Activated naive CD4-positive, alpha-beta T cell treated with anti-CD3 and anti-CD28 coated beads, Interleukin-2, amount 10 ng/mL, durations not matched to agents 7 days and 5 days (primary cell): ENCODE results near the gene DOHH.
A peak's percentile ranks its signal among the peaks of the same experiment; 100 is the strongest.

Source experiments
- CTCF ChIA-PET: fragments of 350-600 bp; sonication (Branson Sonifier 250); formaldehyde crosslinking; loops from one replicate; lab custom pipeline; 2021; ENCODE audit warnings: antibody characterized with exemption; lab: Charles Lee
- DNase-seq: peaks from one replicate; pipeline ENCODE4 v3.0.0-alpha.2; 2020
- H3K27ac Mint-ChIP-seq: one replicate; pipeline ENCODE4 v1.8.0; 2021; ENCODE audit warnings: mild to moderate bottlenecking, moderate library complexity, mixed read lengths
- H3K27me3 Mint-ChIP-seq: one replicate; pipeline ENCODE4 v1.8.0; 2021; ENCODE audit warnings: mild to moderate bottlenecking, mixed read lengths
- H3K36me3 Mint-ChIP-seq: one replicate; pipeline ENCODE4 v1.8.0; 2021; ENCODE audit warnings: mixed read lengths
- H3K4me1 Mint-ChIP-seq: one replicate; pipeline ENCODE4 v1.8.0; 2021; ENCODE audit warnings: mixed read lengths
- H3K4me3 Mint-ChIP-seq: one replicate; pipeline ENCODE4 v1.8.0; 2021; ENCODE audit warnings: mild to moderate bottlenecking, moderate library complexity, mixed read lengths
- H3K9me3 Mint-ChIP-seq: one replicate; pipeline ENCODE4 v1.8.0; 2021; ENCODE audit warnings: mixed read lengths

The DOHH gene

GRCh38 chr19:3507371-3508120, 7.1 kb upstream of the DOHH start:
- Mint-ChIP-seq H3K4me1 (peaks cover 45% of the 10 kb centered on the region), H3K27ac (peak overlapping the region; percentile 92), H3K4me3 (peak overlapping the region; percentile 95), H3K9me3 (no peaks in the 10 kb centered on the region), H3K36me3 (peaks cover 36% of the 10 kb centered on the region), H3K27me3 (no peaks in the 10 kb centered on the region)
- peak; percentile 52 for DNase-seq
- CTCF ChIA-PET: no interaction called here

GRCh38 chr19:3506384-3507340, 6.2 kb upstream of the DOHH start:
- DNase-seq: peak; percentile 61
- CTCF ChIA-PET: no interaction called here
- no peaks in the 10 kb centered on the region for H3K27me3 Mint-ChIP-seq

GRCh38 chr19:3505598-3506383, 5.3 kb upstream of the DOHH start, which contains the start of gene FZR1:
Gene FZR1 (plus strand): TSS chr19:3506311. CDS start chr19:3522990, 16,679 bp downstream.
- H3K36me3 Mint-ChIP-seq: peaks cover 31% of the 10 kb centered on the region
- DNase-seq: peak; percentile 99
- H3K9me3 Mint-ChIP-seq: no peaks in the 10 kb centered on the region
- H3K27me3 Mint-ChIP-seq: no peaks in the 10 kb centered on the region
- H3K27ac Mint-ChIP-seq: peak within 1 kb of the TSS; percentile 94
- H3K4me1 Mint-ChIP-seq: peaks cover 48% of the 10 kb centered on the region
- CTCF ChIA-PET: no interaction called here
- peak within 1 kb of the TSS; percentile 95 for H3K4me3 Mint-ChIP-seq

More at GRCh38 chr19:3506384-3507340, 6.2 kb upstream of the DOHH start:
- H3K9me3 Mint-ChIP-seq: no peaks in the 10 kb centered on the region
- peaks cover 33% of the 10 kb centered on the region for H3K36me3 Mint-ChIP-seq
- peaks cover 45% of the 10 kb centered on the region for H3K4me1 Mint-ChIP-seq
- peak overlapping the region; percentile 95 for H3K4me3 Mint-ChIP-seq
- H3K27ac Mint-ChIP-seq: peak overlapping the region; percentile 92

- Mint-ChIP-seq H3K4me1 (peaks cover 48% of the 10 kb centered on the region), H3K27ac (peak overlapping the region; percentile 94), H3K9me3 (no peaks in the 10 kb centered on the region), H3K4me3 (peak overlapping the region; percentile 82), H3K27me3 (no peaks in the 10 kb centered on the region), H3K36me3 (peaks cover 25% of the 10 kb centered on the region)
- CTCF ChIA-PET: interaction anchor here (0.7 to 1.4 kb wide), 2 partner anchors 25 to 635 kb away, joined by 3 to 4 read pairs; no protein-coding TSS in a partner anchor
- DNase-seq: no peak
These were observed 4.3 kb upstream of the DOHH start for GRCh38 chr19:3504735-3505134.

- Mint-ChIP-seq H3K36me3 (peaks cover 16% of the 10 kb centered on the region), H3K27me3 (no peaks in the 10 kb centered on the region), H3K9me3 (no peaks in the 10 kb centered on the region), H3K4me1 (peaks cover 43% of the 10 kb centered on the region), H3K27ac (no peak overlapping the region), H3K4me3 (no peak overlapping the region)
- CTCF ChIA-PET: no interaction called here
- no peak for DNase-seq
These were observed 2.6 kb upstream of the DOHH start for GRCh38 chr19:3503036-3503572.

GRCh38 chr19:3501780-3502179, 1.3 kb upstream of the DOHH start:
- CTCF ChIA-PET: interaction anchor here (1.6 kb wide), 1 partner anchor 32 kb away, joined by 4 read pairs; no protein-coding TSS in a partner anchor

GRCh38 chr19:3499738-3500428, 591 bp downstream of the DOHH start:
- CTCF ChIA-PET: interaction anchor here (1.1 kb wide), 1 partner anchor 14 kb away, joined by 3 read pairs; no protein-coding TSS in a partner anchor
- Mint-ChIP-seq H3K27me3 (no peaks in the 10 kb centered on the region), H3K27ac (peak overlapping the region; percentile 89), H3K4me3 (peak overlapping the region; percentile 85), H3K9me3 (no peaks in the 10 kb centered on the region), H3K36me3 (peaks cover 21% of the 10 kb centered on the region), H3K4me1 (peaks cover 31% of the 10 kb centered on the region)
- no peak for DNase-seq

More at GRCh38 chr19:3501780-3502179, 1.3 kb upstream of the DOHH start:
- Mint-ChIP-seq H3K4me1 (peaks cover 39% of the 10 kb centered on the region), H3K36me3 (peaks cover 15% of the 10 kb centered on the region), H3K4me3 (no peak overlapping the region), H3K9me3 (no peaks in the 10 kb centered on the region), H3K27ac (peak overlapping the region; percentile 19), H3K27me3 (no peaks in the 10 kb centered on the region)
- no peak for DNase-seq

- no peak for DNase-seq
- no peaks in the 10 kb centered on the region for H3K9me3 Mint-ChIP-seq
- CTCF ChIA-PET: no interaction called here
- H3K36me3 Mint-ChIP-seq: peaks cover 21% of the 10 kb centered on the region
- H3K4me3 Mint-ChIP-seq: no peak overlapping the region
- no peaks in the 10 kb centered on the region for H3K27me3 Mint-ChIP-seq
- H3K27ac Mint-ChIP-seq: peak overlapping the region; percentile 20
- peaks cover 36% of the 10 kb centered on the region for H3K4me1 Mint-ChIP-seq
These were observed 2.5 kb downstream of the DOHH start for GRCh38 chr19:3497757-3498520.

- no peaks in the 10 kb centered on the region for H3K27me3 Mint-ChIP-seq
- no peak for DNase-seq
- H3K4me1 Mint-ChIP-seq: peaks cover 39% of the 10 kb centered on the region
- H3K36me3 Mint-ChIP-seq: peaks cover 27% of the 10 kb centered on the region
- CTCF ChIA-PET: interaction anchor here (1.0 kb wide), 1 partner anchor 17 kb away, joined by 3 read pairs; no protein-coding TSS in a partner anchor
- no peak overlapping the region for H3K27ac Mint-ChIP-seq
- no peaks in the 10 kb centered on the region for H3K9me3 Mint-ChIP-seq
- H3K4me3 Mint-ChIP-seq: no peak overlapping the region
These were observed 3.8 kb downstream of the DOHH start for GRCh38 chr19:3496392-3497273.

GRCh38 chr19:3494559-3494958, 5.9 kb downstream of the DOHH start:
- peak; percentile 73 for DNase-seq
- no peaks in the 10 kb centered on the region for H3K9me3 Mint-ChIP-seq
- peak overlapping the region; percentile 81 for H3K27ac Mint-ChIP-seq
- CTCF ChIA-PET: interaction anchor here (0.7 to 2.2 kb wide), 7 partner anchors 9 to 190 kb away, joined by 3 to 10 read pairs (median 3); partner anchors contain the start of gene SMIM44
- peaks cover 31% of the 10 kb centered on the region for H3K4me1 Mint-ChIP-seq
- peak overlapping the region; percentile 26 for H3K4me3 Mint-ChIP-seq
- H3K27me3 Mint-ChIP-seq: no peaks in the 10 kb centered on the region
- H3K36me3 Mint-ChIP-seq: peaks cover 27% of the 10 kb centered on the region

GRCh38 chr19:3494051-3494450, 6.4 kb downstream of the DOHH start:
- Mint-ChIP-seq H3K4me1 (peaks cover 28% of the 10 kb centered on the region), H3K9me3 (no peaks in the 10 kb centered on the region), H3K4me3 (peak overlapping the region; percentile 26), H3K27me3 (no peaks in the 10 kb centered on the region), H3K27ac (peak overlapping the region; percentile 81), H3K36me3 (peaks cover 25% of the 10 kb centered on the region)
- CTCF ChIA-PET: interaction anchor here (0.7 to 2.2 kb wide), 6 partner anchors 8 to 189 kb away, joined by 3 to 10 read pairs (median 3); partner anchors contain the start of gene SMIM44
- peak; percentile 64 for DNase-seq
